ENCODE results near the gene ZC3H8. TPM values are rescaled to one million over a fixed set of nuclear protein-coding genes. Genes with fewer than 3 reads are reported as not detected.

Gene ZC3H8
- total and polyA plus RNA-seq, 2 donors (not counting 3 experiments of a cell fraction or from before 2014, with no cell fraction given): 0.95 to 7.1 TPM

- no TSS peak for BruUV-seq (replicated peaks)
- Histone ChIP-seq H3K4me1 (ENCODE audit: control insufficient read depth, extremely low read depth, insufficient read depth, low read length) (peaks cover 12% of the 10 kb centered on the region), H3K27ac (ENCODE audit: insufficient read depth, low read depth, low read length) (no peak overlapping the region), H3K4me3 (replicated peaks in 1 of 3; ENCODE audit: insufficient read depth in 1 of 3, low read depth in 1 of 3, low read length in 3 of 3) (no peak overlapping the region), H3K4me2 (ENCODE audit: insufficient read depth, low read length) (no peak overlapping the region), H3K36me3 (ENCODE audit: control insufficient read depth in 2 of 2, extremely low read depth in 1 of 2, insufficient read depth in 2 of 2, low read length in 2 of 2) (no peaks in the 10 kb centered on the region), H3K27me3 (ENCODE audit: control insufficient read depth in 2 of 2, insufficient read depth in 2 of 2, low read length in 2 of 2) (no peaks in the 10 kb centered on the region), H2AFZ (ENCODE audit: low read depth, low read length) (no peak overlapping the region), H3K9me1 (replicated peaks; ENCODE audit: control insufficient read depth, extremely low read depth, insufficient read depth, low read length) (no peaks in the 10 kb centered on the region), H3K79me2 (ENCODE audit: control insufficient read depth, insufficient read depth, low read length) (no peaks in the 10 kb centered on the region), H3K9ac (replicated peaks; ENCODE audit: extremely low read depth, insufficient read depth, low read length) (no peak overlapping the region), H3K9me3 (replicated peaks; ENCODE audit: control insufficient read depth, insufficient read depth, low read length) (no peaks in the 10 kb centered on the region), H4K20me1 (replicated peaks; ENCODE audit: control insufficient read depth, extremely low read depth, insufficient read depth, low read length) (no peaks in the 10 kb centered on the region)
- CTCF ChIA-PET: no interaction called here
- DNase-seq (ENCODE audit: low read depth, low spot score): no peak
- FAIRE-seq: no peak
- POLR2A ChIA-PET: no interaction called here
- dilution Hi-C loops (cut with MboI; ENCODE audit: extremely low pct_ligation_motif_present, low sequenced_read_pairs) (no loop called here), intact Hi-C loops (cut with micrococcal nuclease) (no loop called here)
- TF ChIP-seq EZH2 (IDR thresholded peaks at IDR 0.05; ENCODE audit: borderline replicate concordance, low read depth, low read length, severe bottlenecking) (no peak), POLR2AphosphoS5 (IDR thresholded peaks at IDR 0.05; ENCODE audit: insufficient read depth, low read depth, low read length) (no peak), FOS (IDR thresholded peaks at IDR 0.05; ENCODE audit: borderline replicate concordance, insufficient read depth, low read length) (no peak), CTCF (IDR thresholded peaks at IDR 0.05; ENCODE audit: extremely low read depth in 1 of 2, insufficient read depth in 1 of 2, low read depth in 1 of 2, low read length in 2 of 2) (no peak), POLR2A (IDR thresholded peaks at IDR 0.05; ENCODE audit: low read depth, low read length) (no peak), MYC (IDR thresholded peaks at IDR 0.05; ENCODE audit: low read depth, low read length) (no peak), MAX (IDR thresholded peaks at IDR 0.05; ENCODE audit: insufficient read depth, insufficient read length) (no peak), JUN (IDR thresholded peaks at IDR 0.05; ENCODE audit: borderline replicate concordance, insufficient read depth, insufficient read length, low read depth) (no peak), GATA2 (IDR thresholded peaks at IDR 0.05; ENCODE audit: insufficient read depth, insufficient read length, low read depth, low read length) (no peak)
Measured at GRCh38 chr2:112175333-112175732, 79.5 kb downstream of the ZC3H8 start.
